Activated CD8-positive, alpha-beta memory T cell treated with anti-CD3 and anti-CD28 coated beads for 1 hour (primary cell): ENCODE measurements around the gene KRT2.

ENCODE experiments used
- DNase-seq, 2 donors: peaks; one replicate each; pipeline ENCODE4 v3.0.0-alpha.2; 2020; ENCODE audit warnings: low read depth in 1 of 2; ENCODE audit errors: extremely low read depth in 1 of 2

The KRT2 gene

GRCh38 chr12:52667509-52667908, 15.5 kb upstream of the KRT2 start:
- no peak for DNase-seq

GRCh38 chr12:52666471-52666870, 14.5 kb upstream of the KRT2 start:
- DNase-seq, result no peak

GRCh38 chr12:52663420-52663819, 11.4 kb upstream of the KRT2 start:
- DNase-seq, result no peak

GRCh38 chr12:52662918-52663229, 10.9 kb upstream of the KRT2 start:
- no peak for DNase-seq

GRCh38 chr12:52662093-52662917, 10.3 kb upstream of the KRT2 start:
- DNase-seq, result no peak

GRCh38 chr12:52661668-52662067, 9.7 kb upstream of the KRT2 start:
- DNase-seq, result no peak

- no peak for DNase-seq
These were observed 9.0 kb upstream of the KRT2 start for GRCh38 chr12:52660934-52661499.

- no peak for DNase-seq
These were observed 7.9 kb upstream of the KRT2 start for GRCh38 chr12:52659951-52660350.

GRCh38 chr12:52659395-52659794, 7.4 kb upstream of the KRT2 start:
- no peak for DNase-seq

GRCh38 chr12:52658196-52658595, 6.2 kb upstream of the KRT2 start:
- DNase-seq, result no peak

GRCh38 chr12:52657250-52657902, 5.4 kb upstream of the KRT2 start:
- DNase-seq, result no peak

GRCh38 chr12:52656616-52657015, 4.6 kb upstream of the KRT2 start:
- no peak for DNase-seq

- no peak for DNase-seq
These were observed 3.7 kb upstream of the KRT2 start for GRCh38 chr12:52655720-52656124.

GRCh38 chr12:52655251-52655650, 3.2 kb upstream of the KRT2 start:
- no peak for DNase-seq

GRCh38 chr12:52650520-52651081, 1.4 kb downstream of the KRT2 start:
- DNase-seq, result no peak

GRCh38 chr12:52649066-52649465, 2.9 kb downstream of the KRT2 start:
- no peak for DNase-seq

- no peak for DNase-seq
These were observed 3.9 kb downstream of the KRT2 start for GRCh38 chr12:52648012-52648550.

GRCh38 chr12:52647601-52648000, 4.4 kb downstream of the KRT2 start:
- DNase-seq, result no peak

GRCh38 chr12:52646613-52647012, 5.4 kb downstream of the KRT2 start:
- DNase-seq, result no peak

GRCh38 chr12:52645982-52646381, 6.0 kb downstream of the KRT2 start:
- DNase-seq, result no peak

- DNase-seq, result peak; percentile 16 to 39
These were observed 6.8 kb downstream of the KRT2 start for GRCh38 chr12:52645120-52645761.
